HG03432 (cell line): Measurements from ENCODE around the gene ZNRF3.
"Not testable (repeated sequence)": the region's sequence is repeated elsewhere in the genome, so short reads cannot be mapped to it uniquely, and the experiment has no call there.

Experiments
- ATAC-seq: cut with Tn5 transposase; IDR thresholded peaks from one replicate; pipeline ENCODE4 v1.9.1; 2021; ENCODE audit warnings: mild to moderate bottlenecking, moderate library complexity; ENCODE audit not compliant: unreplicated experiment

ZNRF3 gene

GRCh38 chr22:29003552-29003951 is 120.2 kb downstream of the ZNRF3 start:
- no peak for ATAC-seq

GRCh38 chr22:29003975-29004646 is 120.7 kb downstream of the ZNRF3 start:
- no peak for ATAC-seq

GRCh38 chr22:29004647-29005371 is 121.4 kb downstream of the ZNRF3 start:
- no peak for ATAC-seq

GRCh38 chr22:29005754-29006153 is 122.4 kb downstream of the ZNRF3 start:
- ATAC-seq = not testable (repeated sequence)

GRCh38 chr22:29006346-29006745 is 123.0 kb downstream of the ZNRF3 start:
- no peak for ATAC-seq

- ATAC-seq = no peak
Observed at GRCh38 chr22:29009148-29009547, 125.8 kb downstream of the ZNRF3 start.

- no peak for ATAC-seq
Observed at GRCh38 chr22:29011240-29012100, 128.1 kb downstream of the ZNRF3 start.

GRCh38 chr22:29012101-29012433 is 128.7 kb downstream of the ZNRF3 start:
- ATAC-seq = no peak

- ATAC-seq = no peak
Observed at GRCh38 chr22:29012952-29013351, 129.6 kb downstream of the ZNRF3 start.

- ATAC-seq = no peak
Observed at GRCh38 chr22:29014293-29014692, 130.9 kb downstream of the ZNRF3 start.

- ATAC-seq = no peak
Observed at GRCh38 chr22:29014773-29015172, 131.4 kb downstream of the ZNRF3 start.

- no peak for ATAC-seq
Observed at GRCh38 chr22:29016067-29016938, 132.9 kb downstream of the ZNRF3 start.

- no peak for ATAC-seq
Observed at GRCh38 chr22:29018293-29019189, 135.2 kb downstream of the ZNRF3 start.

GRCh38 chr22:29022101-29022817 is 138.9 kb downstream of the ZNRF3 start:
- no peak for ATAC-seq

GRCh38 chr22:29023172-29023796 is 139.9 kb downstream of the ZNRF3 start:
- no peak for ATAC-seq

- ATAC-seq = no peak
Observed at GRCh38 chr22:29026579-29026978, 143.2 kb downstream of the ZNRF3 start.

- no peak for ATAC-seq
Observed at GRCh38 chr22:29028468-29028867, 145.1 kb downstream of the ZNRF3 start.

- ATAC-seq = no peak
Observed at GRCh38 chr22:29029202-29030000, 146.0 kb downstream of the ZNRF3 start.
